T-helper 1 cell treated with Interleukin-12 subunit alpha and Interleukin-12 subunit beta and Interleukin-4 antibody, amounts not matched to agents 30 ng/mL and 1 ng/mL, for 36 hours (primary cell): ENCODE results near the gene EXOC3. TPM values are rescaled to one million over a fixed set of nuclear protein-coding genes. Genes with fewer than 3 reads are reported as not detected.
"Not testable (repeated sequence)": the region's sequence is repeated elsewhere in the genome, so short reads cannot be mapped to it uniquely, and the experiment has no call there.

Source experiments
- intact Hi-C: fragments of 100-400 bp; cut with micrococcal nuclease; formaldehyde crosslinking; loops from one replicate; pipeline ENCODE4 v1.15.1; 2024
- total RNA-seq: library from RNA; stranded (reverse); gene quantifications from 2 replicates; pipeline ENCODE4 v1.2.3, GENCODE V29; 2022

Gene EXOC3
- total RNA-seq, 1 donor from 2014 or later = 89.9 TPM

DNA sequence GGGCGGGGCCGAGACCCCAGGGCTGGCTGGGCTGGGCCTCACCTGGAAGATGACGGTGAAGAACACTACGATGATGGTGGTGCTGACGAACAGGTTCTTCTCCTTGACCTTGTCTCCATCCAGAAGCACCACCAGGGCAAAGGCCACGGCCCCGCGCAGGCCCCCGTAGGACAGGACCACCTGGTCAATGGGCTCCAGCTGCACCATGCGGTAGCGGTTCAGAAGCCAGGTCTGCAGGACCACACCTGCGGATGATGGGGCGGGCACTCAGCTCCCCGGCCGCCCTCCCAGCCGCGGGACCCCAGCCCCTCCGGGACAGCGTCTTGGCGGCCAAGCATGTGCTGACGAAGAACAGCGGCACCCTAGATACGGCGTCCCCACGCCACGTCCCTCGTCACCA is 39.5 kb downstream of the EXOC3 start:
- intact Hi-C loops = no loop called here

DNA sequence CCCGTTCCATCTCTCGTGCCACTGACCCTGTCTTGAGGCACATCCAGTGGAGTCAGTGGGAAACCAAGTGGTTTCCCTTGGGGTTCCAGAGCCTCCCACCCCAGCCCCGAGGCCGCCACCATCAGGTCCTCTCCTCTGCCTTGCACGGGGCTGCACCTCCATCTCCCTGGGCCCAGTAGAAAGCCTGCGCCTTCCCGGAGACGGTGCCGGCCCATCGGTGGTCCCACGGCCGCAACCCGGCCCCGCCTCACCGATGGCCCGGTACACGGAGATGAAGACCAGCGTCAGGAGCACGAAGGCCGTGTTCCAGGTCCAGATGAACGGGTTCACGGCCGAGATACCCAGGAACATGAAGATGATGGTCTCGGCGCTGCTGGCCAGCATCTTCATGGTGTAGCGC is 40.0 kb downstream of the EXOC3 start:
- intact Hi-C loops = no loop called here

GRCh38 chr5:483434-484140 is 40.6 kb downstream of the EXOC3 start:
- intact Hi-C loops = no loop called here

GRCh38 chr5:484556-484955 is 41.6 kb downstream of the EXOC3 start:
- intact Hi-C loops = no loop called here

- intact Hi-C loops = no loop called here
Observed at GRCh38 chr5:485113-485945, 42.4 kb downstream of the EXOC3 start.

DNA sequence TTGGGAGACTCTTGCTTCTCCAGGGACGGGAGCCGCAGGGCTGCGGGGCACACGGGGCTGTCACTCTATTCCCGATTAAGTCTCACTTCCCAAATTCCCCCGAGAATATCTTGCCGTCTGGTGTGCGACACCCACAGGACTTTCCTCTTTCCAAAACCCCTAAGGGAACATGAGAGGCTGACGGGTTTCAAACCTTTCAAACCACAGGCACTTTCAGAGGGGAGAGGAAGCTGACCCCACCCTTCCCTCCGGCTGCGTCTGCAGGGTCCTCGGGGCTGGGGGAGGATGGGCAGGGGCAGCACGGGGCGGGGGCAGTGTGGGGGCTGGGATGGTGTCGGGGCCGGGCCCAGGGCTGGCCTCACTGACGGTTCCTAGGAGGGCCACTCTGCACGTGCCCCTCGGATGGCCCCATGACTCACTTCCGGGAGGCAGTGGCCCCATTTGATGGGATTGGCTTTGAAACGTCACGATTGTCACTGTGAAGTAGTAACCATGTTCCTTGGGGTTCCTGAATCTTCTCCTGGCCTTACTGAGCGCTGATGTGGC is 43.0 kb downstream of the EXOC3 start:
- intact Hi-C loops = no loop called here

GRCh38 chr5:486597-486996 is 43.6 kb downstream of the EXOC3 start:
- intact Hi-C loops = not testable (repeated sequence)

- intact Hi-C loops = no loop called here
Observed at GRCh38 chr5:488241-488640, 45.3 kb downstream of the EXOC3 start.

GRCh38 chr5:488744-489688 is 46.0 kb downstream of the EXOC3 start:
- intact Hi-C loops = no loop called here

DNA sequence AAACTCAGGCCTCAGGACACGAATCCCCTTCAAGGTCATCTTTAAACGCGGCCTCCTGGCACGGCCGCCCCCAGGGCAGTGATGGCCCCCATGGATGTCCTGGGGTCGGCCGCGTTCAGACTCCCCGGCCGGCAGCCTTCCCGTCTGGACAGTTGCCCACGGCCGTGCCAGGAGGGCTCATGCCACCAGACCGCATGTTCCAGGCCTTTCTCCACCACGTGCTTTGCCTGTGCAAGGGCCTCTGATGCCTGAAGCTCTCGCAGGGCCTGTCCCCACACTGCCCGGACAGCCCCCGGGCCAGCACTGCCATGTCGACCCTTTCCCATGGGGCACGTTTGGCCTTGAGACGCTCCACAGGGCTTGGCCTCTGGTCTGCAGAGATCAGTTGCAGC is 46.7 kb downstream of the EXOC3 start:
- intact Hi-C loops = no loop called here

- intact Hi-C loops = no loop called here
Observed at GRCh38 chr5:490116-491106, 47.4 kb downstream of the EXOC3 start.

DNA sequence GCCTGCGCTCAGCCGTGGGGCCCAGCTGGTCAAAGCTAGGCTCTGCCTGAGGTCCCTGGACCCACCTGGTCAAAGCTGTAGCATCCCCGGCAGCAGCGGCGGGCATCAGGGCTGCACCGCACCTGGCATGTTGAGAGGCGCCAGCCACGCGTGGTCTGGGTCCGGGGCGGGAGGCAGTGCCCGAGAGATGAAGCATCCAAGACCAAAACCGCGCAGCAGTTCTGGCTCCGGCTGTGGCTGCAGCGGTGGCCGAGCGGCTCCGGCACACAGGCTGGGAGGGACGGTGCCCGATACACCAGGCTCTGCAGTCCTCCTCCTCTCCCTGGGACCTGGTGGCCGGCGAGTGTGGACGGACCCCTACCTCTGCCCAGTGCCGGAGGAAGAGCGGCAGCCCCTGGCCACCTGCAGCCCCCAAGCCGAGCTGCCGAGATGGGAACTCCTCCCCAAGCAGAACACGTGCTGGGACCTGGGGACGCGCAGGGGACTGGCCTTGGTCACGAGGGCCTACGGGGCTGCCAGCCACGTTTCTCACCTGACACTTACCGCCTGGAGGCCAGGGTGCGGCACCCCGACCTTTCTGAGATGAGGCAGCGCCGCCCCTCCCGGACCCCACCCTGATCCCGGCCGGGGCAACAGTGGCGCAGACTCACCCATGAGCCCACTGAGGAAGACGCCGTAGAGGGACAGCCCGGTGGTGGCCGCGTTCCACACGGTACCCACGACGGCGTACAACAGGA is 48.3 kb downstream of the EXOC3 start:
- intact Hi-C loops = no loop called here

GRCh38 chr5:491856-492155 is 48.8 kb downstream of the EXOC3 start:
- intact Hi-C loops = no loop called here

- intact Hi-C loops = no loop called here
Observed at GRCh38 chr5:492314-492893, 49.4 kb downstream of the EXOC3 start.

- intact Hi-C loops = no loop called here
Observed at GRCh38 chr5:493119-493701, 50.2 kb downstream of the EXOC3 start.

DNA sequence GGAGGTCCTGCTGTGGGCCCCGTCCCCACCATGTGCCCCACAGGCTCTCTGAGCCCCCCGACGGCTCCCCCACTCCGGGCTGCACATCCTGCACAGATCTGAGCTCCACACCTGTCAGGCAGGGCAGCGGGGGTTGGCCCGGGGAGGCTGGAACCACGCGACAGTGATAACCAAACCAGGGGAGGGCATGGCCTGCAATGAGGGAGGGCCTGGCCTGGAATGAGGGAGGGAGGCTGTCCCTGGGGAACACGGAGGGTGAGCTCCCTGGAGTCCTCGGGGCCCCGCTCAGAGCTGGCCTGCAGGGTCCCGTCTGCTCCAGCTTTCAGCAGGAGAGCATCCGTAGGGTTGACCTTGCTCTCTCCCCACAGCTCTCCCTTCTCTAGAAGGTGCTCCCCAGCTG is 50.8 kb downstream of the EXOC3 start:
- intact Hi-C loops = no loop called here

DNA sequence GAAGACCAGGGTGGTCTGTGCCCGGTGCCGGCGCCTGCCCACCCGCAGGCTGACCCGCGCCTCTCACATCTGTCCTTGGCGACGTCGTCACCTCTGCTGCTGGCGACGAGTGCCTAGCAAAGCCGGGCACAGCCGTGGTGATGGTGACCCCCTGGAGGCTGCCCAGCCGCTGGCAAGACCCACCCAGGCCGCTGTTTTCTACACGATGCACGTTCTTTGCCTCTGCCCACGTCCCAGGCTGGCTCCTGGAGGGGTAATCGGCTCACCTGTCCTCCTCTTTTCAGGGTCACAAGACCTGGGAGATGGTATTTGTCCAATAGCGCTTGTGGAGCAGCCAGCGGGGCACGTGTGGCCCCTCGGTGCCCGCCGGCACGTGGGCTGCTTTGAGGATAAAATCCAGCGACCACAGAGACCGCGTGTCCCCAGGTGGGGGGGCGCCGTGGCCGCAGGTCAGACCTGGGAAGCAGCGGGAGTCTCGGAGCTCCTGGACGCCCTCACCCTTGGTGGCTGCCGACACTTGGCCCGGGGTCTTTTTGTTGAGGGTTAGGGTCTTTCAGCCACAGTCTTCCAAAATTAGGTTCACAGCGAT is 51.8 kb downstream of the EXOC3 start:
- intact Hi-C loops = no loop called here

GRCh38 chr5:496028-496427 is 53.1 kb downstream of the EXOC3 start:
- intact Hi-C loops = no loop called here
